Liver (tissue), 3 donors: ENCODE measurements around the gene COL3A1.

Source experiments
- ATF3 ChIP-seq: IDR thresholded peaks from 2 replicates; pipeline ENCODE4 v1.6.1; 2016; ENCODE audit warnings: antibody characterized with exemption
- CTCF ChIP-seq: fragments of 150-350 bp; IDR thresholded peaks from 2 replicates; pipeline ENCODE4 v1.5.1; 2017; ENCODE audit warnings: improper control_type of control experiment, low read depth, low read length; ENCODE audit not compliant: missing input control
- FOXA1 ChIP-seq: IDR thresholded peaks from 2 replicates; pipeline ENCODE4 v1.6.1; 2016; ENCODE audit warnings: antibody characterized with exemption
- GABPA ChIP-seq, 2 donors: IDR thresholded peaks in 1 of 2; conservative IDR thresholded peaks in 1 of 2; 2 replicates each; pipeline ENCODE4 v1.6.1; 2016; ENCODE audit warnings: antibody characterized with exemption in 2 of 2, mild to moderate bottlenecking in 1 of 2, moderate library complexity in 1 of 2
- HNF4A ChIP-seq, 2 donors: conservative IDR thresholded peaks; 2 replicates each; pipeline ENCODE4 v1.6.1; 2016; ENCODE audit warnings: antibody characterized with exemption in 2 of 2, mild to moderate bottlenecking in 2 of 2
- MAX ChIP-seq: IDR thresholded peaks from 2 replicates; pipeline ENCODE4 v1.6.1; 2016; ENCODE audit warnings: antibody characterized with exemption
- REST ChIP-seq: IDR thresholded peaks from 2 replicates; pipeline ENCODE4 v1.6.1; 2016; ENCODE audit warnings: antibody characterized with exemption, mild to moderate bottlenecking
- YY1 ChIP-seq: IDR thresholded peaks from 2 replicates; pipeline ENCODE4 v1.6.1; 2016; ENCODE audit warnings: antibody characterized with exemption, mild to moderate bottlenecking
- donor health status: healthy.
- donor health status: healthy.

GRCh38 chr2:189015359-189015758, 41.2 kb downstream of the COL3A1 start:
- TF ChIP-seq MAX = no peak
- TF ChIP-seq CTCF = no peak
- no peak for TF ChIP-seq REST
- TF ChIP-seq HNF4A (conservative IDR thresholded peaks at IDR 0.05) = no peak
- no peak for TF ChIP-seq ATF3
- no peak for TF ChIP-seq GABPA (IDR thresholded peaks at IDR 0.05 in 1 of 2, conservative IDR thresholded peaks at IDR 0.05 in 1 of 2)
- no peak for TF ChIP-seq FOXA1
- no peak for TF ChIP-seq YY1
